Measurements from ENCODE around the gene TPCN2.

Gene TPCN2

DNA sequence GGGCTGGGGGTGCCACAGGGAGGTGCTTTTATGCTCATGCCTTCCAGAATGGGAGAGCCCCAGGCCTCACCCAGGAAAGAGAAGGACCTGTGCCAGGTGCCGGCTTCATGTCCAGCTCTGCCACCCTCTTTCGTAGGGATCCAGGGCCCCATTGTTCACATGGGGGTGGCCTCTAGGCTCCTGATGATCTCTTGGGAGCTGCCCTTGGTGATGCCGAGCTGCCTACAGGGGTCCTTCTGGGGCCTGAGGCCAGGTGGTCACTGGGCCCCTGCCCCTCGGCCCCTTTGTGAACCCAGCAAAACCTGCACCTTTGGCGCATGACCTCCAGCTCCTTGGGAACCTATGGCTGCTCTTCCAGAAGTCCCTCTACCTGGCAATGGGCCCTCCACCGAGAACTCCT is 65.6 kb downstream of the TPCN2 start:
- Histone ChIP-seq H3K4me1 (ENCODE audit: control insufficient read depth, insufficient read depth, low read length) (no peaks in the 10 kb centered on the region), H3K4me3 (ENCODE audit: low read length) (no peak overlapping the region), H3K9me3 (ENCODE audit: control insufficient read depth, insufficient read depth, low read length) (no peaks in the 10 kb centered on the region), H3K27me3 (ENCODE audit: control insufficient read depth, insufficient read depth, low read length) (no peaks in the 10 kb centered on the region), H3K36me3 (ENCODE audit: control insufficient read depth, insufficient read depth, low read length) (no peaks in the 10 kb centered on the region), H3K27ac (ENCODE audit: low read length) (no peak overlapping the region)
- WGBS (ENCODE audit: insufficient coverage, insufficient read length): no CpG with 5 or more reads among the region's 6 CpGs
- DNase-seq (ENCODE audit: low read depth, low spot score): no peak

DNA sequence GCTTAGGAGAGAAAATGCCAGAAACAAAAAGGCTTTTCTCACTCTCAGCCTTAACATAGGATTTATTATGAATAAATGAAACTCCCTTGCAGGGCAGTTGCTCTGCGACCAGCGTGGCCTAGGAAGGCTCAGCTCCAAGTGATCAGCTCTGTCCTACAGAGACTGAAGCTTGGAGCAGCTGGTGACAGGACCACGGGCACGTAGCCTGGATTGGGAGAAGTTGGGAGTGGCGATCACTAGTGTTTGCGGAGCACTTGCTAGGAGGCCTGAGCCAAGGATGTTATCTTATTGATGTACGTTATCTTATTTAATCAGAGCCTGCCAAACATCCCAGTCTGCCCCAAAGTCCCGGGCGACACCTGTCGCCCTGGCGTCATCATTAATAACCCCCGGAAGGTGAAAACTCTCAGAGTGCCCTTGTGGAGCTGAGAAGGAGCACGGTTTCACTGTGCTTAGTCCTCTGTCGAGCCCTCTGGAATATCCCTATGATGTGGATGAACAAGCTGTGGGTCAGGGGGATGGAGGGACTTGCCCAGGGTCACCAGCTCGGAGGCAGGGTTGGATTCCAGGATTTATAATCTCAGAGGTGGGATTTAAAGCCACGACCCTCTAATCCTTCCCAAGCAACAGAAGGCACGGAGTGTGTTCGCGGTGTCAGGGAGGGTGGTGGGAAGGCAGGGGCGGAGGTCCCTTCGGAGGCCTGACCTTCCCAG is 66.2 kb downstream of the TPCN2 start:
- DNase-seq (ENCODE audit: low read depth, low spot score): no peak
- Histone ChIP-seq H3K4me1 (ENCODE audit: control insufficient read depth, insufficient read depth, low read length) (no peaks in the 10 kb centered on the region), H3K9me3 (ENCODE audit: control insufficient read depth, insufficient read depth, low read length) (no peaks in the 10 kb centered on the region), H3K36me3 (ENCODE audit: control insufficient read depth, insufficient read depth, low read length) (no peaks in the 10 kb centered on the region), H3K27ac (ENCODE audit: low read length) (no peak overlapping the region), H3K27me3 (ENCODE audit: control insufficient read depth, insufficient read depth, low read length) (no peaks in the 10 kb centered on the region), H3K4me3 (ENCODE audit: low read length) (no peak overlapping the region)
- no CpG with 5 or more reads among the region's 21 CpGs for WGBS (ENCODE audit: insufficient coverage, insufficient read length)

DNA sequence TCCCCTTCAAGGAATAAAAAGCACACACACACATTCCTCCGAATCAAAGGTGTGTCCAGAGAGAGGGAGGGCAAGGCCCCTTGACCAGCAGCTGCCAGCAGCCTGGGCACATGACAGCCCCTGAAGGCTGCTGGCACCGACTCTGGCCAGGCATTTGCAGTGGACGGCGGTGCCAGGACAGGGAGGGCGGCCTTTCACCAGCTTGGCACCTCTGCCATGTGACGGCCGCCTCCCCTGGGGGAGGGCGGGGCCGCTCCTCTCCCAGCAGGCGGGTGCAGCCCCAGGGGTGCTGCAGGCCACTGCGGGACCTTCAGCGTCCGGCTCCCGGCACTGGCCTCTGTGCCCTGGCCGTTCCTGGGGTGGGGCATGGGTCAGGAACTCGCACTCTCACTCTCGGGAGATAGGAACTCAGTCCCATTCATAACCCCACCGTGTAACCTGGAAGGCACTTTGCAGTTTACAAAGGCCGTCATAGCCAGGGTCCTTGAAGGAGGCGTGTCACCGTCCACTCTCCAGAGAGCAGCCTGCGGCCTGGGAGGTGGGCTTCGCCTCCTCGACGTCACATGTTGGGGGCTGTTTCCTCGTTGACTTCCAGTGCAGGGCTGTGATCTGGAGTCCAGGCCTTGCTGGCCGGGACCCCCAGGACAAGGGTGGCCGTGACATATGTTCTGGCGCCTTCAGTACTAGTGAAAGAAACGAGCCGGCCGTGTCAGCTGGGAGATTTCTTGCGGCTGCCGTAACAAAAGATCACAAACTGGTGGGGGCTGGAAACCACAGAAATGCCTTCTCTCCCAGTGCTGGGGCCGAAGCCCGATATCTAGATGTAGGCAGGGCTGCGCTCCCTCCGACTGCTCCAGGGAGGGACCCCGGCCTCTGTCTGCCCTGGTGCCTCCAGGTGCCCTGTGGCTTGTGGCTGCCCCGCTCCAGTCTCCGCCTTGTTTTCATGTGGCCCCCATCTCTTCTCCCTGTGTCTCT is 67.1 kb downstream of the TPCN2 start:
- Histone ChIP-seq H3K4me1 (ENCODE audit: control insufficient read depth, insufficient read depth, low read length) (no peaks in the 10 kb centered on the region), H3K27me3 (ENCODE audit: control insufficient read depth, insufficient read depth, low read length) (no peaks in the 10 kb centered on the region), H3K36me3 (ENCODE audit: control insufficient read depth, insufficient read depth, low read length) (no peaks in the 10 kb centered on the region), H3K27ac (ENCODE audit: low read length) (no peak overlapping the region), H3K9me3 (ENCODE audit: control insufficient read depth, insufficient read depth, low read length) (no peaks in the 10 kb centered on the region), H3K4me3 (ENCODE audit: low read length) (no peak overlapping the region)
- no peak for DNase-seq (ENCODE audit: low read depth, low spot score)
- WGBS (ENCODE audit: insufficient coverage, insufficient read length): no CpG with 5 or more reads among the region's 41 CpGs

DNA sequence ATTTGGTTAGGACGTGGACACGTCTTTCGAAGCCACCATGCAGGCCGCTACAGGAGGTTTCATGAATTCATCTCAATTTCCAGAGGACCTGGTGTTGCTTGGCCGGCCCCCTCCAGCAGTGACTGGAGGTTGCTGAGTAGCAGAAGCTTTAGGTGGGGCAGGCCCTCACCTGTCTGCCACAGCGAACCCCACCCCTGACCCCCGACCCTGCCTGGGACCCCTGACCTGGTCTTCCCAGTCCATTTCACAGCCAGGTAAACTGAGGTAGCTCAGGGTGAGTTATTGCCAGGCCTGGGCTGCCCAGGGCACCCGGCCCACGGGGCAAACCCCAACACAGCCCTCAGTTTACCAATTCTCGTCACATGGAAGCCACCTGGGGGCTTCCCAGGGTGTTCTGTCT is 67.9 kb downstream of the TPCN2 start:
- H3K36me3 ChIP-seq (ENCODE audit: control insufficient read depth, insufficient read depth, low read length): no peaks in the 10 kb centered on the region
- no peaks in the 10 kb centered on the region for H3K27me3 ChIP-seq (ENCODE audit: control insufficient read depth, insufficient read depth, low read length)
- WGBS (ENCODE audit: insufficient coverage, insufficient read length): no CpG with 5 or more reads among the region's 10 CpGs
- no peak overlapping the region for H3K4me3 ChIP-seq (ENCODE audit: low read length)
- no peaks in the 10 kb centered on the region for H3K4me1 ChIP-seq (ENCODE audit: control insufficient read depth, insufficient read depth, low read length)
- DNase-seq (ENCODE audit: low read depth, low spot score): no peak
- H3K27ac ChIP-seq (ENCODE audit: low read length): no peak overlapping the region
- no peaks in the 10 kb centered on the region for H3K9me3 ChIP-seq (ENCODE audit: control insufficient read depth, insufficient read depth, low read length)

DNA sequence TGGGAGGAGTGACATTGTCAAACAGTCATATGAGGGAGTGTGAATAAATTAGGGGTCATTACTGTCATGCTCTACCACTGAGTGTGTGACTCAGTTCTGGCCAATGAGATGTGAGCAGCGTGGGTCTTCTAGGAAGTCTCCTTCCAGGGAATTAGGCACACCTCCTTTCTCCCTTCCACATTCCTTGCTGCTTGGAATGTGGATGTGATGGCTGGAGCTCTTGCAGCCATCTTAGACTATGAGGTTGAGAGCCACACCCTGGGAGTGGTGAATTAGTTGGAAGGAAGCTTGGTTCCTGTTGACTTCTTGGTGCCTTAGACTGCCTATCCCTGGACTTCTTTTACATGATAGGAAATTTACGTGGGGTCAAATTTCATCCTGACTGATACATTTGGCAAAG is 70.5 kb downstream of the TPCN2 start:
- Histone ChIP-seq H3K27me3 (ENCODE audit: control insufficient read depth, insufficient read depth, low read length) (no peaks in the 10 kb centered on the region), H3K9me3 (ENCODE audit: control insufficient read depth, insufficient read depth, low read length) (no peaks in the 10 kb centered on the region), H3K4me3 (ENCODE audit: low read length) (no peak overlapping the region), H3K36me3 (ENCODE audit: control insufficient read depth, insufficient read depth, low read length) (no peaks in the 10 kb centered on the region), H3K27ac (ENCODE audit: low read length) (no peak overlapping the region), H3K4me1 (ENCODE audit: control insufficient read depth, insufficient read depth, low read length) (peaks cover 10% of the 10 kb centered on the region)
- no CpG with 5 or more reads among the region's 2 CpGs for WGBS (ENCODE audit: insufficient coverage, insufficient read length)
- DNase-seq (ENCODE audit: low read depth, low spot score): no peak

DNA sequence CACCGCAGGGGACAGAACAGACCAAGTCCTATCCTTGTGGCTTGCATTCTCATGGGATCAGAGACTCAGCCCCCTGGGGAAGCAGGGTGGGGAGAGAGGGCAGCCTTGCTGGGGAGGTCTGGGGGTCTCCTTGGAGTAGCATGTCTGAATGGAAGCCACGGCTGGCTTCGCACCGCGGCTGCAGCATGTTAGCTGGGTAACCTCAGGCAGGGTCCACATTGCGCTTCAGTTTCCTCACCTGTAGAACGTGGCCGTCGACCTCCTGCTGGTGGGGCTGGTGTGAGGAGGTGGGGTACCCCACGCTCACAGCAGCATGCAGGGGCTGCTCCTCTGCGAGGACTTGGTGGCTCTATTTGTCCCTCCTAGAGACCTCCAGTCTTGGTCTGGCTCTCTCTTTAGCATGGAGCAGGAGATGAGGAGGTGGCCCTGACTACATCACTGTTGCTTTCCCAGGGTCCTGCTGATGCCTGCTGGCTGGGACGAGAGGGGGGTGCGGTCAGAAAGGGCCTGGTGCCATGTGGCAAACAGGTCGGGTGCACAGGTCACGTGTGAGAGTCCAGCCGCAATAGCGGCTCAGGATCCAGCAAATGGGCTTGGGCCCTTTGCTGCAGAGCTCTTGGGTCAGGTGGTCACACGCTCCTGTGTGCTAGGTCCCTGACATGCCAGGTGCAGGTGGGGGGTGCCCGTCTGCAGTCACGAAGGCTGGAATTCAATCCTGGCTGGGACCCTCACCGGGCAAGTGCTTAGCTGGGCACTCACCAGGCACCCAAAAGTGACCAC is 71.6 kb downstream of the TPCN2 start:
- Histone ChIP-seq H3K9me3 (ENCODE audit: control insufficient read depth, insufficient read depth, low read length) (no peaks in the 10 kb centered on the region), H3K36me3 (ENCODE audit: control insufficient read depth, insufficient read depth, low read length) (no peaks in the 10 kb centered on the region), H3K27me3 (ENCODE audit: control insufficient read depth, insufficient read depth, low read length) (no peaks in the 10 kb centered on the region), H3K27ac (ENCODE audit: low read length) (no peak overlapping the region), H3K4me3 (ENCODE audit: low read length) (no peak overlapping the region), H3K4me1 (ENCODE audit: control insufficient read depth, insufficient read depth, low read length) (peaks cover 11% of the 10 kb centered on the region)
- WGBS (ENCODE audit: insufficient coverage, insufficient read length): no CpG with 5 or more reads among the region's 21 CpGs
- no peak for DNase-seq (ENCODE audit: low read depth, low spot score)

DNA sequence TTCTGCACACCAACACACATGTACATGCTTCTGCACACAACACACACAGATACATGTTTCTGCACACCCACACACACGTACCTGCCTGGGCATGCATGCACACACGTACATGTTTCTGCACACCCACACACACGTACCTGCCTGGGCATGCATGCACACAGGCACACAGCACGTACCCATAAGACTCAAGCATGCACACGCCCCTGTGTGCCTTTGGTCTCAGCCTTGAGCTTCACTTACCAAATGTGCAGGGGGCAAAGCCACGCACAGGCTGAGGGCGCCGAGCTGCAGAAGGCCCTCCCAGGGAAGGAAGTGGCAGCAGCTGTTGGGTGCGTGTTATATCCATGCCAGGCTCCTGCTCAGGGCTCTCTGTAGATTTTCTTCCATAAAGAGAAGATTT is 72.3 kb downstream of the TPCN2 start:
- peaks cover 11% of the 10 kb centered on the region for H3K4me1 ChIP-seq (ENCODE audit: control insufficient read depth, insufficient read depth, low read length)
- H3K4me3 ChIP-seq (ENCODE audit: low read length): no peak overlapping the region
- WGBS (ENCODE audit: insufficient coverage, insufficient read length): no CpG with 5 or more reads among the region's 9 CpGs
- no peak for DNase-seq (ENCODE audit: low read depth, low spot score)
- no peak overlapping the region for H3K27ac ChIP-seq (ENCODE audit: low read length)
- no peaks in the 10 kb centered on the region for H3K27me3 ChIP-seq (ENCODE audit: control insufficient read depth, insufficient read depth, low read length)
- no peaks in the 10 kb centered on the region for H3K36me3 ChIP-seq (ENCODE audit: control insufficient read depth, insufficient read depth, low read length)
- H3K9me3 ChIP-seq (ENCODE audit: control insufficient read depth, insufficient read depth, low read length): no peaks in the 10 kb centered on the region

DNA sequence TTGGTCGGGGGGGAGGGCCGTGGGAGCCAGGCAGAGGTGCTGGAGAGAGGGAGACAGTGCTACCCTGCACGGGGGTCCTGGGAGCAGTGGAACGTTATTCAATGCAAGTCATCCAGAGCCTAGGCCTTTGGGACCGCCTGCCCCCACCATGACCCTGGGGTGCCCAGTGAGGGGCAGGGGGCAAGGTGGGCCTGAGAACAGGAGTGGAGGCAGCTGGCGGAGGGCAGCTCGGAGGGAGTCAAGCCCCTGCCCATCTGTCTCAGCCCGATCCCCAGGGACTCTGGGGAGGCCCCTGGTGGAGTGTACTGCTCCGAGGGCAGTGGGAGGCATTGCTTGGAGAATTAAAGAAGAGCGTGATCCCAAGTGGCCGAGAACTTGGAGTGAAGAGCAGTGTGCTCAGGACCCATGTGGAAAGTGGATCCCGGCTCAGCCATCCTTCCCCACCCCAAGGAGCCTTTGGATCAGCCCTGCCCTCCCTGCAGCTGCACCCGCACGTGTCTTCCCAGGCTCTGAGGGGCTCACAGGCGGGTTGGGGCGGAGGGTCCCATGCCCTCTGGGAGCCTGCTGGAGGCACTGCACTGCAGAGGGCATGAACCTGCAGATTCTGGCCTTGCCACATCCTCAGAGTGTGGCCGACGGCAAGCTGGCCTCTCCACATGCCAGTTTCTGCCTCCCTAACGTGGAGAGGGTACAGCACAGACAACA is 73.0 kb downstream of the TPCN2 start:
- H3K27ac ChIP-seq (ENCODE audit: low read length): no peak overlapping the region
- peaks cover 11% of the 10 kb centered on the region for H3K4me1 ChIP-seq (ENCODE audit: control insufficient read depth, insufficient read depth, low read length)
- H3K36me3 ChIP-seq (ENCODE audit: control insufficient read depth, insufficient read depth, low read length): no peaks in the 10 kb centered on the region
- DNase-seq (ENCODE audit: low read depth, low spot score): no peak
- WGBS (ENCODE audit: insufficient coverage, insufficient read length): no CpG with 5 or more reads among the region's 19 CpGs
- H3K27me3 ChIP-seq (ENCODE audit: control insufficient read depth, insufficient read depth, low read length): no peaks in the 10 kb centered on the region
- H3K4me3 ChIP-seq (ENCODE audit: low read length): no peak overlapping the region
- H3K9me3 ChIP-seq (ENCODE audit: control insufficient read depth, insufficient read depth, low read length): no peaks in the 10 kb centered on the region

DNA sequence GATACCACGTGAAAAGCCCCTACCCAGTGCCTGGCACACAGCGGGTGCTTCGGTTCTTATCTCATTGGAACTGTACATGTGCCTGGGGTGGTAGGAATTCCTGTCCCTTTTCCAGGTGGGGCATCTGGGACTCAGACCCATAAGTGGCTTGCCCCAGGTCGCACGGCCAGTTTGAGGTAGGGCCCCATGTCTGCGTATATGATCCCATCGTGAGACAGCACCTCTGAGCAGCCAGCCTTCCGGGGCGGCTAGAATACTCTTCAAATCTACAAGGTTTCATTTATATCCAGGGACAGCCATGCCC is 73.5 kb downstream of the TPCN2 start:
- no peak overlapping the region for H3K4me3 ChIP-seq (ENCODE audit: low read length)
- no peak for DNase-seq (ENCODE audit: low read depth, low spot score)
- peaks cover 11% of the 10 kb centered on the region for H3K4me1 ChIP-seq (ENCODE audit: control insufficient read depth, insufficient read depth, low read length)
- no peak overlapping the region for H3K27ac ChIP-seq (ENCODE audit: low read length)
- WGBS (ENCODE audit: insufficient coverage, insufficient read length): no CpG with 5 or more reads among the region's 9 CpGs
- no peaks in the 10 kb centered on the region for H3K36me3 ChIP-seq (ENCODE audit: control insufficient read depth, insufficient read depth, low read length)
- H3K27me3 ChIP-seq (ENCODE audit: control insufficient read depth, insufficient read depth, low read length): no peaks in the 10 kb centered on the region
- no peaks in the 10 kb centered on the region for H3K9me3 ChIP-seq (ENCODE audit: control insufficient read depth, insufficient read depth, low read length)

Data from iPS DF 6.9 (cell line).